SK-N-SH (cell line): ENCODE results near the gene TRAPPC12. TPM values are rescaled to one million over a fixed set of nuclear protein-coding genes. Genes with fewer than 3 reads are reported as not detected.

Experiments used
- CTCF ChIA-PET: fragments of 300-600, 350-600 bp; formaldehyde crosslinking; extraction: SDS; loops from one replicate; lab custom pipeline; 2021; lab: Yijun Ruan, JAX
- POLR2A ChIA-PET: fragments of 350-600 bp; sonication (Branson Sonifier 250); formaldehyde crosslinking; extraction: SDS; loops from one replicate; lab custom pipeline; 2020; ENCODE audit warnings: antibody characterized with exemption, inconsistent platforms; lab: Yijun Ruan, JAX
- DNase-seq: peaks from one replicate; pipeline ENCODE4 v3.0.0; 2012
- H2AFZ ChIP-seq: fragments of 200-600 bp; sonication (generic); 2 replicates; pipeline ENCODE4 v1.8.1; 2016; ENCODE audit warnings: antibody characterized with exemption, mild to moderate bottlenecking, low read depth
- H3F3A ChIP-seq: fragments of 200-600 bp; sonication (generic); replicated peaks from 2 replicates; pipeline ENCODE3; 2016; ENCODE audit warnings: antibody characterized with exemption, mild to moderate bottlenecking; ENCODE audit not compliant: insufficient read depth
- H3K27ac ChIP-seq, 2 experiments: fragments of 200-500 bp in 1 of 2; fragments of 200-600 bp in 1 of 2; sonication (Bioruptor generic) in 1 of 2; sonication (generic), shearing (Covaris generic) in 1 of 2; 2 replicates each; pipeline versions ENCODE4 v1.5.1 to v1.6.1; 2014 to 2016; ENCODE audit warnings: low read depth in 2 of 2, inconsistent platforms in 1 of 2, low read length in 1 of 2, mild to moderate bottlenecking in 1 of 2, mixed read lengths in 1 of 2
- H3K27me3 ChIP-seq: fragments of 200-600 bp; sonication (generic), shearing (Covaris generic); 2 replicates; pipeline ENCODE4 v1.6.1; 2016; ENCODE audit warnings: mixed run types; ENCODE audit not compliant: insufficient read depth
- H3K36me3 ChIP-seq, 2 experiments: fragments of 200-500 bp in 1 of 2; fragments of 200-600 bp in 1 of 2; sonication (Bioruptor generic) in 1 of 2; sonication (generic) in 1 of 2; replicated peaks in 1 of 2; 2 replicates each; pipeline versions ENCODE3 to v1.5.1; 2014 to 2016; ENCODE audit warnings: low read length in 1 of 2, mild to moderate bottlenecking in 1 of 2; ENCODE audit not compliant: insufficient read depth in 2 of 2, control insufficient read depth in 1 of 2
- H3K4me1 ChIP-seq, 2 experiments: fragments of 200-500 bp in 1 of 2; fragments of 200-600 bp in 1 of 2; sonication (Bioruptor generic) in 1 of 2; sonication (generic), shearing (Covaris generic) in 1 of 2; 2 replicates each; pipeline versions ENCODE4 v1.5.1 to v1.6.1; 2014 to 2016; ENCODE audit warnings: low read depth in 1 of 2, low read length in 1 of 2, mixed run types in 1 of 2; ENCODE audit not compliant: insufficient read depth in 2 of 2, control insufficient read depth in 1 of 2
- H3K4me2 ChIP-seq: fragments of 200-600 bp; sonication (generic), shearing (Covaris generic); 2 replicates; pipeline ENCODE4 v1.6.1; 2017; ENCODE audit warnings: mixed run types
- H3K4me3 ChIP-seq, 2 experiments: fragments of 200-500 bp in 1 of 2; fragments of 200-600 bp in 1 of 2; sonication (Bioruptor generic) in 1 of 2; sonication (generic), shearing (Covaris generic) in 1 of 2; 2 replicates each; pipeline versions ENCODE4 v1.5.1 to v1.8.1; 2014 to 2016; ENCODE audit warnings: low read depth in 2 of 2, inconsistent platforms in 1 of 2, low read length in 1 of 2, mild to moderate bottlenecking in 1 of 2, mixed read lengths in 1 of 2, moderate library complexity in 1 of 2
- H3K79me2 ChIP-seq: fragments of 200-600 bp; sonication (generic); 2 replicates; pipeline ENCODE4 v1.8.1; 2017; ENCODE audit warnings: mild to moderate bottlenecking; ENCODE audit not compliant: insufficient read depth
- H3K9ac ChIP-seq: fragments of 200-600 bp; sonication (generic); 2 replicates; pipeline ENCODE4 v1.6.1; 2017; ENCODE audit warnings: mixed run types
- H3K9me2 ChIP-seq: fragments of 200-600 bp; sonication (generic); 2 replicates; pipeline ENCODE4 v1.6.1; 2017; ENCODE audit warnings: mixed run types
- H3K9me3 ChIP-seq: fragments of 200-600 bp; sonication (generic); 2 replicates; pipeline ENCODE4 v1.6.1; 2017; ENCODE audit warnings: mixed run types, mild to moderate bottlenecking, moderate library complexity
- H4K20me1 ChIP-seq: fragments of 200-600 bp; sonication (generic); 2 replicates; pipeline ENCODE4 v1.6.1; 2017; ENCODE audit warnings: mild to moderate bottlenecking, mixed run types; ENCODE audit not compliant: insufficient read depth
- EZH2phosphoT487 ChIP-seq: fragments of 200-600 bp; sonication (generic); IDR thresholded peaks from 2 replicates; pipeline ENCODE4 v1.6.1; 2017; ENCODE audit warnings: low read depth, mixed run types, mild to moderate bottlenecking, antibody characterized with exemption, moderate library complexity, borderline replicate concordance
- GABPA ChIP-seq: IDR thresholded peaks from 2 replicates; pipeline ENCODE4 v1.4.0; 2012; ENCODE audit warnings: low read depth, mild to moderate bottlenecking
- GATA2 ChIP-seq: sonication (generic); formaldehyde crosslinking; IDR thresholded peaks from 2 replicates; pipeline ENCODE4 v1.5.0; 2020; ENCODE audit warnings: mild to moderate bottlenecking, missing genetic modification reagents
- NFIC ChIP-seq: IDR thresholded peaks from 2 replicates; pipeline ENCODE4 v1.4.0; 2012; ENCODE audit warnings: borderline replicate concordance
- NRF1 ChIP-seq: IDR thresholded peaks from 2 replicates; pipeline ENCODE4 v1.6.1; 2012; ENCODE audit warnings: low read depth, mild to moderate bottlenecking, low read length
- RCOR1 ChIP-seq: fragments of 150-350 bp; IDR thresholded peaks from 2 replicates; pipeline ENCODE4 v1.6.1; 2017; ENCODE audit warnings: antibody characterized with exemption, low read length
- RXRA ChIP-seq: IDR thresholded peaks from 2 replicates; pipeline ENCODE4 v1.4.0; 2012; ENCODE audit warnings: low read depth, mild to moderate bottlenecking, borderline replicate concordance
- SIN3A ChIP-seq: IDR thresholded peaks from 2 replicates; pipeline ENCODE4 v1.6.1; 2012; ENCODE audit warnings: low read depth, mild to moderate bottlenecking, low read length, moderate library complexity, borderline replicate concordance
- SMC3 ChIP-seq: IDR thresholded peaks from 2 replicates; pipeline ENCODE4 v1.6.1; 2012; ENCODE audit warnings: low read depth, low read length, improper control_type of control experiment
- TAF1 ChIP-seq: IDR thresholded peaks from 2 replicates; pipeline ENCODE4 v1.6.1; 2012; ENCODE audit warnings: low read depth, mild to moderate bottlenecking, low read length, moderate library complexity, borderline replicate concordance
- TCF12 ChIP-seq: IDR thresholded peaks from 2 replicates; pipeline ENCODE4 v1.4.0; 2012
- TEAD4 ChIP-seq: IDR thresholded peaks from 2 replicates; pipeline ENCODE4 v1.4.0; 2012; ENCODE audit warnings: mild to moderate bottlenecking, borderline replicate concordance; ENCODE audit not compliant: insufficient read depth
- WGBS: methylation state at CpG from one replicate; pipeline ENCODE4 v1.1.6; 2017; ENCODE audit warnings: low lambda C conversion rate; 5-methylcytosine and 5-hydroxymethylcytosine counted together
- polyA plus RNA-seq, 3 experiments: library from polyadenylated mRNA; depleted of rRNA; stranded (reverse); fragments of >200 nt; gene quantifications; 2 replicates each; pipeline ENCODE4 v1.2.3, GENCODE V29; 2012
- TF ChIP-seq, protein P1 (sequence below): IDR thresholded peaks from 2 replicates; pipeline ENCODE4; 2012
- TF ChIP-seq, protein P2 (sequence below): IDR thresholded peaks from 2 replicates; pipeline ENCODE4 v1.4.0; 2012; ENCODE audit warnings: low read depth
- TF ChIP-seq, protein P3 (sequence below): fragments of 150-350 bp; IDR thresholded peaks from 2 replicates; pipeline ENCODE4 v1.6.1; 2016; ENCODE audit warnings: mild to moderate bottlenecking, low read depth, low read length

The TRAPPC12 gene
- polyA plus RNA-seq, 1 of the 3 experiments (the other 2 are of a cell fraction) = 83.3 TPM

DNA sequence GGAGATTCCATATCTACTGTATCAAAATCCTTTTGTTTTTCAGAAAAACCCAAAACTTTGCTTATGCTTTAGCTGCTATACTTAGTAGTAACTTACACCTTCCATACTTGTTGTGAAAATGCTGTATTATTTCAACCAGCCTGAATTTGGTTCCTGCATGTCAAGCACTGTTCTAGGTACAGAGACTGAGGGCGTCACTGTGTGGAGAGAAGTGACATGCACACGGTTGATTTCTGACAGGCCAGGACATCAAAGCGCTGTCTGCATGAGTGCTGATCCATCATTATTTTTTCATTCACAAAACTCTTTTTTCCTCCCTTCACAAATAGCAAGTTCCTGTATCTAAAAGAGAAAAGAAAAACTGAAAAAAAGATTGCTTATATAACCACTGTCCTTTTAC, 31.6 kb downstream of the TRAPPC12 start:
- WGBS = 94% methylated on average over 3 of the region's 3 CpGs
- TF ChIP-seq, protein P1, sequence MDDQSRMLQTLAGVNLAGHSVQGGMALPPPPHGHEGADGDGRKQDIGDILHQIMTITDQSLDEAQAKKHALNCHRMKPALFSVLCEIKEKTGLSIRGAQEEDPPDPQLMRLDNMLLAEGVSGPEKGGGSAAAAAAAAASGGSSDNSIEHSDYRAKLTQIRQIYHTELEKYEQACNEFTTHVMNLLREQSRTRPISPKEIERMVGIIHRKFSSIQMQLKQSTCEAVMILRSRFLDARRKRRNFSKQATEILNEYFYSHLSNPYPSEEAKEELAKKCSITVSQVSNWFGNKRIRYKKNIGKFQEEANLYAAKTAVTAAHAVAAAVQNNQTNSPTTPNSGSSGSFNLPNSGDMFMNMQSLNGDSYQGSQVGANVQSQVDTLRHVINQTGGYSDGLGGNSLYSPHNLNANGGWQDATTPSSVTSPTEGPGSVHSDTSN = no peak
- TF ChIP-seq TEAD4 (no peak), EZH2phosphoT487 (no peak), GATA2 (CRISPR knock-in tag) (no peak), SMC3 (no peak), NFIC (no peak), TAF1 (no peak), SIN3A (no peak), TCF12 (no peak)
- TF ChIP-seq, protein P2, sequence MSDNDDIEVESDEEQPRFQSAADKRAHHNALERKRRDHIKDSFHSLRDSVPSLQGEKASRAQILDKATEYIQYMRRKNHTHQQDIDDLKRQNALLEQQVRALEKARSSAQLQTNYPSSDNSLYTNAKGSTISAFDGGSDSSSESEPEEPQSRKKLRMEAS = no peak
- Histone ChIP-seq H3K9ac (no peak overlapping the region), H3K79me2 (peaks cover 31% of the 10 kb centered on the region; the same call in 1 of the 2 replicates), H3K4me1 (peaks cover 0 to 6% of the 10 kb centered on the region in 2 experiments; a peak in 1 of 4 replicates), H3F3A (peaks cover 5% of the 10 kb centered on the region), H3K9me3 (no peaks in the 10 kb centered on the region), H4K20me1 (no peaks in the 10 kb centered on the region), H3K27me3 (no peaks in the 10 kb centered on the region), H3K27ac (no peak overlapping the region), H3K4me3 (no peak overlapping the region), H2AFZ (no peak overlapping the region), H3K36me3 (peaks cover 37 to 46% of the 10 kb centered on the region in 2 experiments), H3K9me2 (no peaks in the 10 kb centered on the region), H3K4me2 (no peak overlapping the region)
- ChIA-PET POLR2A (no interaction called here), CTCF (interaction anchor here (0.7 to 0.8 kb wide), 2 partner anchors 12 to 51 kb away, joined by 3 read pairs; no protein-coding TSS in a partner anchor)
- DNase-seq = no peak

DNA sequence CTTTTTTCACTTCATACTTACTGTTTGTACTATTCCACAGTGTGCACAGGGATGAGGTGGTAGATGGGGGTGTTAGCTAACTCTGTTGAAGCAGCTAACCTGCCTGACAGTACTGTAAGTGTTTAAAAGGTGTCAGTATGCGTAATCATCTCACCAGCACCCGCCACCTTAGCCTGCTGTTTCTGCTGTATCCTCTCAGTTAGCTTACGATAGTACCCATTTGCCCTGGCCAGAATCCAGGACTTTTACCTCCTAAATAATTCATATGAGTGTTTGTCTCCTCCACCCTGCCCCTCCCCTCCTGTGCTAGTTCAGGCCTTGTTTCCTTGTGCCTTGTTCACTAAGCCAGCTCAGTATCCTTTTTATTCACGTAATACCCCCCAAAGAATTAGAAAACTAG, 34.2 kb downstream of the TRAPPC12 start:
- CTCF ChIA-PET = interaction anchor here (0.9 to 5.1 kb wide), 5 partner anchors 11 to 48 kb away, joined by 3 to 57 read pairs (median 4); no protein-coding TSS in a partner anchor
- H3K9me3 ChIP-seq = no peaks in the 10 kb centered on the region
- no peak overlapping the region for H2AFZ ChIP-seq
- 95% methylated on average over 4 of the region's 4 CpGs for WGBS
- no peak overlapping the region for H3K9ac ChIP-seq
- no peaks in the 10 kb centered on the region for H3K9me2 ChIP-seq
- peaks cover 21% of the 10 kb centered on the region; the same call in 1 of the 2 replicates for H3K79me2 ChIP-seq
- no peak overlapping the region for H3K27ac ChIP-seq
- H3K4me3 ChIP-seq = no peak overlapping the region
- no peaks in the 10 kb centered on the region for H3K27me3 ChIP-seq
- H3K4me2 ChIP-seq = no peak overlapping the region
- peaks cover 5% of the 10 kb centered on the region for H3F3A ChIP-seq
- TF ChIP-seq TEAD4 = no peak
- no peak for TF ChIP-seq NRF1
- TF ChIP-seq RXRA = no peak
- TF ChIP-seq RCOR1 = no peak
- TF ChIP-seq GATA2 (CRISPR knock-in tag) = no peak
- TF ChIP-seq, protein P3, sequence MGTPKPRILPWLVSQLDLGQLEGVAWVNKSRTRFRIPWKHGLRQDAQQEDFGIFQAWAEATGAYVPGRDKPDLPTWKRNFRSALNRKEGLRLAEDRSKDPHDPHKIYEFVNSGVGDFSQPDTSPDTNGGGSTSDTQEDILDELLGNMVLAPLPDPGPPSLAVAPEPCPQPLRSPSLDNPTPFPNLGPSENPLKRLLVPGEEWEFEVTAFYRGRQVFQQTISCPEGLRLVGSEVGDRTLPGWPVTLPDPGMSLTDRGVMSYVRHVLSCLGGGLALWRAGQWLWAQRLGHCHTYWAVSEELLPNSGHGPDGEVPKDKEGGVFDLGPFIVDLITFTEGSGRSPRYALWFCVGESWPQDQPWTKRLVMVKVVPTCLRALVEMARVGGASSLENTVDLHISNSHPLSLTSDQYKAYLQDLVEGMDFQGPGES = no peak
- TF ChIP-seq GABPA = no peak
- TF ChIP-seq, protein P2 = no peak
- no peak for TF ChIP-seq TAF1
- no peaks in the 10 kb centered on the region; the same call in 1 of the 2 replicates for H4K20me1 ChIP-seq
- POLR2A ChIA-PET = no interaction called here
- H3K4me1 ChIP-seq = peaks cover 0 to 7% of the 10 kb centered on the region in 2 experiments; a peak in 1 of 4 replicates
- DNase-seq = no peak
- H3K36me3 ChIP-seq = peaks cover 19 to 36% of the 10 kb centered on the region in 2 experiments
